Tibial artery (tissue), 4 donors: Measurements from ENCODE around the gene SLC4A3.
A peak's percentile ranks its signal among the peaks of the same experiment; 100 is the strongest.

Experiments
- DNase-seq, 2 donors: peaks; one replicate each; pipeline ENCODE4 v3.0.0-alpha.2; 2019
- H3K27ac ChIP-seq, 2 donors: fragments of 200-600 bp; sonication (generic) in 1 of 2; 1 replicate in 1 of 2; 2 replicates in 1 of 2; pipeline ENCODE4 v1.5.1; 2018 to 2019; ENCODE audit warnings: mild to moderate bottlenecking in 1 of 2
- H3K27me3 ChIP-seq, 2 donors: fragments of 200-600 bp; sonication (generic) in 1 of 2; one replicate each; pipeline versions ENCODE4 v1.5.1 to v1.6.0; 2016 to 2019
- H3K36me3 ChIP-seq, 3 donors: fragments of 200-600 bp; sonication (generic) in 2 of 3; one replicate each; pipeline ENCODE4 v1.5.1; 2016 to 2019; ENCODE audit warnings: mild to moderate bottlenecking in 2 of 3
- H3K4me1 ChIP-seq, 4 donors: fragments of 200-600 bp; sonication (generic) in 2 of 4; 1 replicate in 3 of 4; 2 replicates in 1 of 4; pipeline ENCODE4 v1.5.1; 2016 to 2019
- H3K4me3 ChIP-seq, 2 donors: fragments of 200-600 bp; sonication (generic) in 1 of 2; 1 replicate in 1 of 2; 2 replicates in 1 of 2; pipeline ENCODE4 v1.5.1; 2018 to 2019; ENCODE audit warnings: mild to moderate bottlenecking in 2 of 2
- H3K9me3 ChIP-seq, 3 donors: fragments of 200-600 bp; sonication (generic) in 1 of 3; one replicate each; pipeline ENCODE4 v1.5.1; 2016 to 2019
- intact Hi-C: fragments of 100-400 bp; cut with DNase I; formaldehyde crosslinking; loops from one replicate; pipeline ENCODE4 v1.15.0; 2023; ENCODE audit warnings: low total_unique reads
- TF ChIP-seq, protein P1 (sequence below), 2 experiments: fragments of 200-600 bp in 1 of 2; fragments of 450-650 bp in 1 of 2; IDR thresholded peaks; one replicate each; pipeline ENCODE4 v1.5.1; 2017 to 2019; ENCODE audit warnings: antibody characterized with exemption in 2 of 2, mild to moderate bottlenecking in 1 of 2, moderate library complexity in 1 of 2

Gene SLC4A3, protein sequence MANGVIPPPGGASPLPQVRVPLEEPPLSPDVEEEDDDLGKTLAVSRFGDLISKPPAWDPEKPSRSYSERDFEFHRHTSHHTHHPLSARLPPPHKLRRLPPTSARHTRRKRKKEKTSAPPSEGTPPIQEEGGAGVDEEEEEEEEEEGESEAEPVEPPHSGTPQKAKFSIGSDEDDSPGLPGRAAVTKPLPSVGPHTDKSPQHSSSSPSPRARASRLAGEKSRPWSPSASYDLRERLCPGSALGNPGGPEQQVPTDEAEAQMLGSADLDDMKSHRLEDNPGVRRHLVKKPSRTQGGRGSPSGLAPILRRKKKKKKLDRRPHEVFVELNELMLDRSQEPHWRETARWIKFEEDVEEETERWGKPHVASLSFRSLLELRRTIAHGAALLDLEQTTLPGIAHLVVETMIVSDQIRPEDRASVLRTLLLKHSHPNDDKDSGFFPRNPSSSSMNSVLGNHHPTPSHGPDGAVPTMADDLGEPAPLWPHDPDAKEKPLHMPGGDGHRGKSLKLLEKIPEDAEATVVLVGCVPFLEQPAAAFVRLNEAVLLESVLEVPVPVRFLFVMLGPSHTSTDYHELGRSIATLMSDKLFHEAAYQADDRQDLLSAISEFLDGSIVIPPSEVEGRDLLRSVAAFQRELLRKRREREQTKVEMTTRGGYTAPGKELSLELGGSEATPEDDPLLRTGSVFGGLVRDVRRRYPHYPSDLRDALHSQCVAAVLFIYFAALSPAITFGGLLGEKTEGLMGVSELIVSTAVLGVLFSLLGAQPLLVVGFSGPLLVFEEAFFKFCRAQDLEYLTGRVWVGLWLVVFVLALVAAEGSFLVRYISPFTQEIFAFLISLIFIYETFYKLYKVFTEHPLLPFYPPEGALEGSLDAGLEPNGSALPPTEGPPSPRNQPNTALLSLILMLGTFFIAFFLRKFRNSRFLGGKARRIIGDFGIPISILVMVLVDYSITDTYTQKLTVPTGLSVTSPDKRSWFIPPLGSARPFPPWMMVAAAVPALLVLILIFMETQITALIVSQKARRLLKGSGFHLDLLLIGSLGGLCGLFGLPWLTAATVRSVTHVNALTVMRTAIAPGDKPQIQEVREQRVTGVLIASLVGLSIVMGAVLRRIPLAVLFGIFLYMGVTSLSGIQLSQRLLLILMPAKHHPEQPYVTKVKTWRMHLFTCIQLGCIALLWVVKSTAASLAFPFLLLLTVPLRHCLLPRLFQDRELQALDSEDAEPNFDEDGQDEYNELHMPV

DNA sequence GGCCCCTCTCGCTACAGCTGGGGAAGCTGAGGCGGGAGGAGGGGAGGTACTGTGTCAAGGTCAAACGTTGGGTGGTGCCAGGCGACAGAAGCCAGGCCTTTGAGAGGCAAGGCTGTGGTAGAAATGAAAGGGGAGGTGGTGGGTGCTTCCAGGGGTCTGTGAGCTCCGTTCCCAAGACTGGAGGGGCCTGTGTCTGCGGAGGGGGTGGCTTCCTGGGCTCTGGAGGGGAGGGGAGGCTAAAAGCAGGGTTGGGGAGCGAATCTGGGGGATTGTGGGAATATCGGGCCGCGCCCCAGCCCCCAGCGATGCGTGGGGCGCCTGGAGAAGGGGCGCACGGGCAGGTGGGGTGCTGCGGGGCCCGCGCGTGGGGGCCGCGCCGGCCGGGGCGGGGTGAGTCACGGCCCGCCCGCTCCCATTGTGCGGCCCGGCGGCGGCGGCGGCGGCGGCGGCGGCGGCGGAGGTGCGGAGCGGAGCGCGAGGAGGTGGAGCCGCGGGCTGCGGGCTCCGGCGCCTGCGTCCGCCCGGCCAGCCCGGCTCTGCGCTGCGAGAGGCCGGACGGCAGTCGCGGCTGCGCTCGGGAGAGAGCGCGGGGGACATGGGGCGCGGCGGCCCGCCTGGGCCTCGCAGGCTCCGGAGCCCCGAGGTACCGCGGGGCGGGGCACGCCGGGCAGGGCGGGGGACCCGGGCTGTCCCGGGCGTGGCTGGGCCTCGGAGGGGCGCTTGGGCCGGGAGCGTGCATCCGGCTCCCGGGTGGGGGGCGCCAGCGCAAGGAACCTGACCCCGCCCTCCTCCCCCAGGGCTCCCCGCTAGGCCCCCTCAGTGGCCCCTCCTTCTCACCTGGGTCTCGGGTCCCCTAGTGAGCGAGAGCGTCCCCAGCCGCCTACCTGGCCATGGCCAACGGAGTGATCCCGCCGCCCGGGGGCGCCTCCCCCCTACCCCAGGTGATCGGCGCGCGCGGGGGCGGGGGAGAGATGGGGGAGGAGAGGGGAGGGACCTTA lies at the start of gene SLC4A3:
SLC4A3 (plus strand) TSS at position 528 of the 998 bp plus-strand sequence; CDS start at position 891, 363 bp downstream.
- peak within 1 kb of the TSS in 1 of 2 donors; percentile 38 for H3K27ac ChIP-seq
- no peak for DNase-seq
- H3K36me3 ChIP-seq, result peaks cover 0 to 6% (median 0%) of the 10 kb centered on the region in 3 donors
- H3K27me3 ChIP-seq, result peaks cover 0 to 17% of the 10 kb centered on the region in 2 donors
- no peaks in the 10 kb centered on the region for H3K9me3 ChIP-seq
- TF ChIP-seq, protein P1, sequence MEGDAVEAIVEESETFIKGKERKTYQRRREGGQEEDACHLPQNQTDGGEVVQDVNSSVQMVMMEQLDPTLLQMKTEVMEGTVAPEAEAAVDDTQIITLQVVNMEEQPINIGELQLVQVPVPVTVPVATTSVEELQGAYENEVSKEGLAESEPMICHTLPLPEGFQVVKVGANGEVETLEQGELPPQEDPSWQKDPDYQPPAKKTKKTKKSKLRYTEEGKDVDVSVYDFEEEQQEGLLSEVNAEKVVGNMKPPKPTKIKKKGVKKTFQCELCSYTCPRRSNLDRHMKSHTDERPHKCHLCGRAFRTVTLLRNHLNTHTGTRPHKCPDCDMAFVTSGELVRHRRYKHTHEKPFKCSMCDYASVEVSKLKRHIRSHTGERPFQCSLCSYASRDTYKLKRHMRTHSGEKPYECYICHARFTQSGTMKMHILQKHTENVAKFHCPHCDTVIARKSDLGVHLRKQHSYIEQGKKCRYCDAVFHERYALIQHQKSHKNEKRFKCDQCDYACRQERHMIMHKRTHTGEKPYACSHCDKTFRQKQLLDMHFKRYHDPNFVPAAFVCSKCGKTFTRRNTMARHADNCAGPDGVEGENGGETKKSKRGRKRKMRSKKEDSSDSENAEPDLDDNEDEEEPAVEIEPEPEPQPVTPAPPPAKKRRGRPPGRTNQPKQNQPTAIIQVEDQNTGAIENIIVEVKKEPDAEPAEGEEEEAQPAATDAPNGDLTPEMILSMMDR (IDR thresholded peaks at IDR 0.05), result no peak
- peak within 1 kb of the TSS; percentile 48 to 66 for H3K4me3 ChIP-seq
- peaks cover 0 to 11% (median 10%) of the 10 kb centered on the region in 4 donors for H3K4me1 ChIP-seq
- intact Hi-C loops, result no loop called here

DNA sequence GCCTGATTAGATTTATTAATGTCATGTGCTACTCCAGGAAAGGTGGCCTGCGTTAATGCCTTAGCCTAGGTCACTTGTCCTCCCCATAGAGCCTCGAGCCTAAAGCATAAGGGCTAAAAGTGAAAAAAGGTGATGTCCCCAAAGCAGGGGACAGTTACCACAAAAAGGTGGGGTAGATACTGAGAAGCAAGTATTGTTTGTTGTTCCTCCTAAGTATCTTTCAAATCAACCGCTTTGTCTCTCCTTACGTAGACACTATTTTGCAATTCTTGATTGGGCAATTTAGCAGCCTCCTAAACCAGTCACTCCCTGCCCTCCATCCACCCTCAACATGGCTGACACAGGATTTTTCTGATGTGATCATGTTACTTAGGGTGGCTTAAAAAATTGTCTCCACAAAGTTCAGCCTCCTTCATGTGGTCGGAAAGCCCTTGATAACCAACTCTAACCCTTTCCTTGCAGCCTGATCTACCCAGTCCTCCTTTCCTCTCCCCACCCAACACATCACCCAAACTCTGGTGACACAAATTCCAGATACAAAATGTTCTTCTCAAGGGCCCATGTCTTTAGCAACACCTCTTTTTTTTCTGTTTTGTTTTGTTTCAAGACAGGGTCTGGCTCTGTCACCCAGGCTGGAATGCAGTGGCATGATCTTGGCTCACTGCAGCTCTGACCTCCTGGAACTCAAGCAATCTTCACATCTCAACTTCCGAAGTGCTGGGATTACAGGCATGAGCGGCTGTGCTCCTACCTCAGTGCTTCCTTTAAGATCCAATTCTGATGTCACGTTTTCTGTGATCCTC lies 48.4 kb upstream of the SLC4A3 start:
- Histone ChIP-seq H3K36me3 (no peaks in the 10 kb centered on the region), H3K9me3 (no peaks in the 10 kb centered on the region), H3K27ac (no peak overlapping the region), H3K27me3 (peaks cover 0 to 22% of the 10 kb centered on the region in 2 donors), H3K4me3 (no peak overlapping the region), H3K4me1 (no peaks in the 10 kb centered on the region)
- intact Hi-C loops, result no loop called here
- no peak for DNase-seq
- TF ChIP-seq, protein P1 (IDR thresholded peaks at IDR 0.05), result no peak

DNA sequence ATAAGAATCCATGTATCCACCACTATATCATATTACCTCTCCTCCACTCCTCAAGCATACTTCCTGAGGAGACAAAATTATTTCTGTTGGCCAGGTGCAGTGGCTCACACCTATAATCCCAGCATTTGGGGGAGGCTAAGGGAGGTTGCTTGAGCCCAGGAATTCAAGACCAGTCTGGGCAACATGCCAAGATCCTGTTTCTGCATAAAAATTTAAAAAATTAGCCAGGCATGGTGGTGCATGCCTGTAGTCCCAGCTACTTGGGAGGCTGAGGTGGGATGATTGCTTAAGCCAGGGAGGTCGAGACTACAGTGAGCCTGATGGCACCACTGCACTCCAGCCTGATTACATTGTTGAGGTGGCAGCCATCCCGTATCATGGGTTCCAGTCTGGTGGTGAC lies 46.1 kb upstream of the SLC4A3 start:
- Histone ChIP-seq H3K4me1 (no peaks in the 10 kb centered on the region), H3K4me3 (no peak overlapping the region), H3K36me3 (no peaks in the 10 kb centered on the region), H3K9me3 (no peaks in the 10 kb centered on the region), H3K27ac (no peak overlapping the region), H3K27me3 (peaks cover 0 to 8% of the 10 kb centered on the region in 2 donors)
- intact Hi-C loops, result no loop called here
- TF ChIP-seq, protein P1 (IDR thresholded peaks at IDR 0.05), result no peak
- DNase-seq, result no peak

DNA sequence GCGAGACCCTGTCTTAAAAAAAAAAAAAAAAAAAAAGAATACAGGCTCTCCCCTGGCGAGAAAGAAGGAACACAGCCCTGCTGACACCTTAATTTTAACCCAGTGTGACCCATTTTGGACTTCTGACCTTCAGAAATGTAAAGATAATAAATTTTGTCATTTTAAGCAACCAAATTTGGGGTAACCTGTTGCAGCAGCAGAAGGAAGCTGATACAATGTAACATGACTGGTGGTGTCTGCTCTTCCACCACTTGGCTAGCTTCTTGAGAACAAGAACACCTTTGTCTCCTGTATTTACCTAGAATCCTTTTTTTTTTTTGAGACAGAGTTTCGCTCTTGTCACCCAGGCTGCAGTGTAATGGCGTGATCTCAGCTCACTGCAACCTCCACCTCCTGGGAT lies 36.3 kb upstream of the SLC4A3 start:
- intact Hi-C loops, result no loop called here
- no peaks in the 10 kb centered on the region for H3K9me3 ChIP-seq

More for the DNA sequence above, 36.3 kb upstream of the SLC4A3 start:
- TF ChIP-seq, protein P1 (IDR thresholded peaks at IDR 0.05), result no peak
- Histone ChIP-seq H3K4me1 (peaks cover 0 to under 1% (median under 1%) of the 10 kb centered on the region in 4 donors), H3K36me3 (no peaks in the 10 kb centered on the region), H3K27me3 (no peaks in the 10 kb centered on the region), H3K4me3 (no peak overlapping the region), H3K27ac (no peak overlapping the region)
- no peak for DNase-seq
